MM.1S (cell line): ENCODE data around the gene PNPLA2.

Source experiments
- EZH2 ChIP-seq: fragments of 300-600 bp; sonication (generic); optimal IDR thresholded peaks from 2 replicates; pipeline ENCODE3; 2017; ENCODE audit warnings: low read depth, mild to moderate bottlenecking, antibody characterized with exemption, low read length, mixed read lengths
- TF ChIP-seq, protein P1 (sequence below): fragments of 300-600 bp; sonication (generic); IDR thresholded peaks from 2 replicates; pipeline ENCODE4 v1.5.1; 2016; ENCODE audit warnings: antibody characterized with exemption, low read length, mixed read lengths

- TF ChIP-seq, protein P1, sequence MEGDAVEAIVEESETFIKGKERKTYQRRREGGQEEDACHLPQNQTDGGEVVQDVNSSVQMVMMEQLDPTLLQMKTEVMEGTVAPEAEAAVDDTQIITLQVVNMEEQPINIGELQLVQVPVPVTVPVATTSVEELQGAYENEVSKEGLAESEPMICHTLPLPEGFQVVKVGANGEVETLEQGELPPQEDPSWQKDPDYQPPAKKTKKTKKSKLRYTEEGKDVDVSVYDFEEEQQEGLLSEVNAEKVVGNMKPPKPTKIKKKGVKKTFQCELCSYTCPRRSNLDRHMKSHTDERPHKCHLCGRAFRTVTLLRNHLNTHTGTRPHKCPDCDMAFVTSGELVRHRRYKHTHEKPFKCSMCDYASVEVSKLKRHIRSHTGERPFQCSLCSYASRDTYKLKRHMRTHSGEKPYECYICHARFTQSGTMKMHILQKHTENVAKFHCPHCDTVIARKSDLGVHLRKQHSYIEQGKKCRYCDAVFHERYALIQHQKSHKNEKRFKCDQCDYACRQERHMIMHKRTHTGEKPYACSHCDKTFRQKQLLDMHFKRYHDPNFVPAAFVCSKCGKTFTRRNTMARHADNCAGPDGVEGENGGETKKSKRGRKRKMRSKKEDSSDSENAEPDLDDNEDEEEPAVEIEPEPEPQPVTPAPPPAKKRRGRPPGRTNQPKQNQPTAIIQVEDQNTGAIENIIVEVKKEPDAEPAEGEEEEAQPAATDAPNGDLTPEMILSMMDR: no peak
- TF ChIP-seq EZH2: no peak
Observed at GRCh38 chr11:855330-855674, 36.6 kb downstream of the PNPLA2 start.
